Measurements from ENCODE around the gene ANO1.

DNA sequence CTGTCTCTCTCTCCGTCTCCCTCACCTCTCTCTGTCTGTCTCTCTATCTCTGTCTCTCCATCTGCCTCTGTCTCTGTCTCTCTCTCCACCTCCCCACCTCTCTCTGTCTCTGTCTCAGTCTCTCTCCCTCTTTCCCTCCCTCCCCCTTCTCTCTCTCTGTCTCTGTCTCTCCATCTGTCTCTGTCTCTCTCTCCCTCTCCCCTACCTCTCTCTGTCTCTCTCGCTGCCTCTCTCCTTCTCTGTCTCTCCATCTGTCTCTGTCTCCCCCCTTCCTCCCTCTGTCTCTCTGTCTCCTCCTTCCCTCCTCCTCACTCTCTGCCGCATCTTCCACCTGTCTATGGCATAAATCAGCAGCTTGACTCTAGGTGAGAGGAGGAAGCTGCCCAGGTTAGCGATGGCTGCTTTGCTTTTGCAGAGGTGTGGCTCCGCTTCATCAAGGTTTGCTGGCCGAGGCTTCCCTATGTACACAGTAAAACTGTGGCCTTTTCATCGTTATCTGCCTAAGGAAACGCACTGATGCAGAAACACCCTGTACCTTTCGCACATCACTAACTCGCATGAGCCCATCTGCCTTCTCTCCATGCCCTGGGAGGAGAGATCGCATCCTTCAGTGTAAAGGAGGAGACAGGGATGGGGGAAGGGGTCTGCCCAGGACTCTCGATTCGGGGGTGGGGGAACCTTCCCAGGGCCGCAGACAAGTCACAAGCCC, 44.5 kb downstream of the ANO1 start:
- TF ChIP-seq, protein P1, sequence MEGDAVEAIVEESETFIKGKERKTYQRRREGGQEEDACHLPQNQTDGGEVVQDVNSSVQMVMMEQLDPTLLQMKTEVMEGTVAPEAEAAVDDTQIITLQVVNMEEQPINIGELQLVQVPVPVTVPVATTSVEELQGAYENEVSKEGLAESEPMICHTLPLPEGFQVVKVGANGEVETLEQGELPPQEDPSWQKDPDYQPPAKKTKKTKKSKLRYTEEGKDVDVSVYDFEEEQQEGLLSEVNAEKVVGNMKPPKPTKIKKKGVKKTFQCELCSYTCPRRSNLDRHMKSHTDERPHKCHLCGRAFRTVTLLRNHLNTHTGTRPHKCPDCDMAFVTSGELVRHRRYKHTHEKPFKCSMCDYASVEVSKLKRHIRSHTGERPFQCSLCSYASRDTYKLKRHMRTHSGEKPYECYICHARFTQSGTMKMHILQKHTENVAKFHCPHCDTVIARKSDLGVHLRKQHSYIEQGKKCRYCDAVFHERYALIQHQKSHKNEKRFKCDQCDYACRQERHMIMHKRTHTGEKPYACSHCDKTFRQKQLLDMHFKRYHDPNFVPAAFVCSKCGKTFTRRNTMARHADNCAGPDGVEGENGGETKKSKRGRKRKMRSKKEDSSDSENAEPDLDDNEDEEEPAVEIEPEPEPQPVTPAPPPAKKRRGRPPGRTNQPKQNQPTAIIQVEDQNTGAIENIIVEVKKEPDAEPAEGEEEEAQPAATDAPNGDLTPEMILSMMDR (IDR thresholded peaks at IDR 0.05), result no peak
- no peak for TF ChIP-seq ZFX (IDR thresholded peaks at IDR 0.05; ENCODE audit: borderline replicate concordance)
